MM.1S (cell line): ENCODE measurements around the gene ZNF618.

Source experiments
- EZH2phosphoT487 ChIP-seq: fragments of 300-600 bp; sonication (generic); IDR thresholded peaks from 2 replicates; pipeline ENCODE4 v1.6.1; 2018; ENCODE audit warnings: antibody characterized with exemption, low read length
- TF ChIP-seq, protein P1 (sequence below): fragments of 300-600 bp; sonication (generic); IDR thresholded peaks from 2 replicates; pipeline ENCODE4 v1.5.1; 2016; ENCODE audit warnings: antibody characterized with exemption, low read length, mixed read lengths

DNA sequence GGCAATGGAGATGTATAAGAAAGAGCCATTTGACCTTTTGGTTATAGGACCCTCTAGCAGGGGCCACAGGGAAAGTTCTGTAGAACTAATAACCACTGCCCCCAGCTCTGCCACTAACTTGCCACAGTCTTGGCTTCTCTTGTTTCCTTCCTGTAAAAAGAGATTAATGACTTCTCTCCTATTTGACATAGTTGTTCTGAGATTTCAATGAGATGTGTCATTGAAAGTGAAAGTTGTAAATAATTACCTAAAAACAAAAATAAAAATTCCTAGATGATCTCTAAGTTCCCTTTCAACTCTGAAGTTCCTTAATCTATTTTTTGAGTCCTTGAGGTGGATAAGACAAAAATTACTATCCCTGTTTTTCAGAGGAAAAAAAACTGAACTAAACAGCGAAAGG is 224.4 kb downstream of the ZNF618 start:
- TF ChIP-seq, protein P1, sequence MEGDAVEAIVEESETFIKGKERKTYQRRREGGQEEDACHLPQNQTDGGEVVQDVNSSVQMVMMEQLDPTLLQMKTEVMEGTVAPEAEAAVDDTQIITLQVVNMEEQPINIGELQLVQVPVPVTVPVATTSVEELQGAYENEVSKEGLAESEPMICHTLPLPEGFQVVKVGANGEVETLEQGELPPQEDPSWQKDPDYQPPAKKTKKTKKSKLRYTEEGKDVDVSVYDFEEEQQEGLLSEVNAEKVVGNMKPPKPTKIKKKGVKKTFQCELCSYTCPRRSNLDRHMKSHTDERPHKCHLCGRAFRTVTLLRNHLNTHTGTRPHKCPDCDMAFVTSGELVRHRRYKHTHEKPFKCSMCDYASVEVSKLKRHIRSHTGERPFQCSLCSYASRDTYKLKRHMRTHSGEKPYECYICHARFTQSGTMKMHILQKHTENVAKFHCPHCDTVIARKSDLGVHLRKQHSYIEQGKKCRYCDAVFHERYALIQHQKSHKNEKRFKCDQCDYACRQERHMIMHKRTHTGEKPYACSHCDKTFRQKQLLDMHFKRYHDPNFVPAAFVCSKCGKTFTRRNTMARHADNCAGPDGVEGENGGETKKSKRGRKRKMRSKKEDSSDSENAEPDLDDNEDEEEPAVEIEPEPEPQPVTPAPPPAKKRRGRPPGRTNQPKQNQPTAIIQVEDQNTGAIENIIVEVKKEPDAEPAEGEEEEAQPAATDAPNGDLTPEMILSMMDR = no peak
- no peak for TF ChIP-seq EZH2phosphoT487
